Measurements from ENCODE around the gene SERPINB10. TPM values are rescaled to one million over a fixed set of nuclear protein-coding genes. Genes with fewer than 3 reads are reported as not detected.
A peak's percentile ranks its signal among the peaks of the same experiment; 100 is the strongest.
"Not testable (repeated sequence)": the region's sequence is repeated elsewhere in the genome, so short reads cannot be mapped to it uniquely, and the experiment has no call there.

The SERPINB10 gene
- total RNA-seq, 1 experiment from 2014 or later = 1.5 TPM

DNA sequence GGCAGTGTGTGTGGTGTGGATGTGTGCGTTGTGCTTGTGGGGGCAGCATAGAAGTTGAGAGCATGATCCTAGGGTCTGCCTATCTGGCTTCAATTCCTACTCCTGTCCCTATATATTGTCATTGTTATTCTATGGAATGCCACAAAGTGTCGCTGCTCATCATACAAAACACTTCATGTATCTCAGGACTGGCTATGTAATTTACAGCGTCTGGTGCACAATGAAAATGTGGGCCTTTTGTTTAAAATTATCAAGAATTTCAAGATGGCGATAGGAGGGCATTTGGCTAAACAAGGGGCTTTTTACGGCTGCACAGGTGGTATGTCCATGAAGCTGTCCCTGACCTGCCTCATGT, 16.8 kb upstream of the SERPINB10 start:
- peak; percentile 30 for DNase-seq (ENCODE audit: low read depth)

DNA sequence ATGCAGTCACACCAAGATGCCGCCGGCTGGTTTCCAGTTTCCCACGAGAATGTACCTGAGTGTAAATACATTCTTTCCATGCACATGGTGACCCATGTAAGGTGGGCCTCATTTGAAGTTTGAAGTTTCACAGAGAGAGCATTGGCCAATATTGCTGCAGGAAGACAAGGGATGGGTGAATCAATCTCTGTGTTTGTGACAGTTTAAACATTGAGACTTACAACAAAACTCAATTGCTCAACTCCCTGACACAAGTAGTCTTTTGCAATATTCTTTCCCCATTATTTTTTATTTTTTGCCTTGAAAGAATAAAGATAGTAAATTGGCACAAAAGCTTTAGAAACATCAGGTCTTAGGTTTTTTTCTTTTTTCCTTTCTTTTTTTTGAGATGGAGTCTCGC, 15.2 kb upstream of the SERPINB10 start:
- DNase-seq (ENCODE audit: low read depth) = no peak

DNA sequence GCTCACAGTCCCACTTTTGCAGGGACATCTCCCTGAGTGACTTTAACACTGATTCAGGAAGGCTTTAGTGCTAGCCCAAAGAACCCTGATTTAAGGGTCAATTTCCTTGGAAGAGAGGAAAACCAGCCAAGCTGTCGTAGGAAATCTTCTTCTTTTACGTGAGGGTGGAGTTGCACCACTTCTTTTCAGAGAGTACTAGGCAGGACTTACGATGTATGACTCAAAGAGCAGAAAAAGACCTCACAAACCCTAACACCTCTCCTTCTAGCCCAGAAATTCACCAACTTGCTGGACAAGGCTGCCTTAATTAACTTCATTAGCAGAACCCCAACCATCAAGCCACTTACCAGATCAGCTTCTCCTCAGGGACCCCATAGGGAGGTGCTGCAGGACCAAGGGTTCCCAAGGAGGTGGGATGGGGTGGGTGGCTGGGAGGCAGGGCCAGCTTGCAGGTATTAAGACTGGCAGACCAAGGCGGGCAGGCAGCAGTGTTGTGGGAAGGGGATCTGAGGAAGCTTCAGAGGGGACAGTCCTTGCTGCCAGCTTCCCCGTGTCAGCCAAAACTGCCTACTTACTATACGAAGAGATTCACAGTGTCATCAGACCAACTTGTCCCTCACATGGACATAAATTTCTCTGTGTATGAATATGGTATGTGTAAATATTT, 13.5 kb upstream of the SERPINB10 start:
- DNase-seq (ENCODE audit: low read depth) = no peak

DNA sequence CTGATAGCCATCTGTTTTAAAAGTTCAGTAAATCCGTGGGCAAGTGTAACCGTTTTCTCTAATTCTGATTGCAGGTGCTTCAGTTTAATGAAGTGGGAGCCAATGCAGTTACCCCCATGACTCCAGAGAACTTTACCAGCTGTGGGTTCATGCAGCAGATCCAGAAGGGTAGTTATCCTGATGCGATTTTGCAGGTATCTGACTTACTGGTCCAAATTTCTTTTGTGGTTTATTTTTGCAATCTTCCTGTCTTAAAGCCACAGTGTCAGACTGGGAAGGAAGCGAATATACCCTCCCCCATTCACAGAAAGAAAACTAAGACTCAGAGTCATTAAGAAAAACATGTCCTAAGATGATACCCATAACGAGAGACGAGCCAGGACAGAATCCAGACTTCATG, 12.6 kb upstream of the SERPINB10 start:
- DNase-seq (ENCODE audit: low read depth) = no peak

DNA sequence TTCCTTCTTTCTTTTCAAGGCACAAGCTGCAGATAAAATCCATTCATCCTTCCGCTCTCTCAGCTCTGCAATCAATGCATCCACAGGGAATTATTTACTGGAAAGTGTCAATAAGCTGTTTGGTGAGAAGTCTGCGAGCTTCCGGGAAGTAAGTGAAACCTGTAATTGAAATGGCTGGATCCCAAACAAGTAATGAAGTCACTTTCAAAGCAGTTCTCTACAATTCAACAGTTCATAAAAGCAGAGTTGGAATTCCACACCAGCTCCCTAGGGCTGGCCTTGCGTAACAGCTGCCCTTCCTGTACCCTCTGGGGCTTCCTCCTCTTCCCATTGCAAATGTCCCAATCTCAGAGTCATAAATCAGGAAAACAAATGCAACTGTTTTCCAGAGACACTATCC, 10.7 kb upstream of the SERPINB10 start:
- DNase-seq (ENCODE audit: low read depth) = no peak

DNA sequence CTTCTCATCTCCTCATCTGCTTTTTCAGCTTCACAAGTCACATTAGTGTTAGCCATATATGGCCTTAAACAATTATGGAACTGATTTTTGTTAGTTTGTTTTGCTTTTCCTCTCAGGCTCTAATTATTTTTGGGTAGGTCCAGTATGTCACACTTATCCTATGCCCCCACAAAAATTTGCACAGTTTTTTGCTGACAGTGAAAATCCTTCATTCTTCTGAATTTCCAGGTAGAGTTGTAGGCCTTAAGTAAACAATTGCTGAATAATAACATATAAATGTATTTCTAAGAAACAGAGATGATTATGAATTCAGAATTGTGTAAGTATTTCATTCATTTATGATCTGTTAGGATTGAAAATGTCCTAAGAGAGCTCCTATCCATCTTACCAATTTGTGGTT, 8.6 kb upstream of the SERPINB10 start:
- no peak for DNase-seq (ENCODE audit: low read depth)

DNA sequence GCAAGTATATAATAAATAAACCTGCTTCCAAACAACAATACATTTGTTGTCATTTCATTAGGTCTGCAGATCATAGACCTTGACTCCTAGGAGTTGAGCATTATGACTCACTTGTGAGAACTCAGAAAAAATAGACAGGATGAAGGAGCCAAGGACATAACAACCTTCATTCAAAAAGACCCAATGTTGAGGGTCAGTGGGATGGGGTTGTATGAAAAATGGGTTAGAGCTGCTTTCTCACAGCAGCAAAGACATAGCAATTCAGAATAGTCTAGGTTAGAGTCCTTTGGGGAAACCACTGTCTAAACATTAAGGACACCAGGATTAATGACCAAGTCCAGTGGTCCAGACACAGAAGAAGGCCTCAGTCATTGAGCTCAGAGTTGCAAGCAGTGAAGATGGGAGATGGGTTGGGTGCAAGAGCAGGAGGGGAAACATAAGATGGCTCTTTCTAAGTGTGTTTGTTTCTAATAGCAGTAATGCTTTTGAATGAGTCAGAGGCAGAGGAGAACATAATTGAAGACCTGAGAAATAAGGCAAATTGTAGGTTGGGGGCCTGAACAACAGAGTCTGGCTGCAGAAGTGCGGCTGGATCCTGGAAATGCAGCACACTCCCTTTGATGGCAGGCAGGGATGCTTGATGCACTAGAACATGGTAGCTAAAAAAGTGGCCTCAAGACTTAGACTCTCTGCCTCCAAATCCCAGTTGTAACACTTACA, 3.7 kb upstream of the SERPINB10 start:
- DNase-seq (ENCODE audit: low read depth) = no peak

DNA sequence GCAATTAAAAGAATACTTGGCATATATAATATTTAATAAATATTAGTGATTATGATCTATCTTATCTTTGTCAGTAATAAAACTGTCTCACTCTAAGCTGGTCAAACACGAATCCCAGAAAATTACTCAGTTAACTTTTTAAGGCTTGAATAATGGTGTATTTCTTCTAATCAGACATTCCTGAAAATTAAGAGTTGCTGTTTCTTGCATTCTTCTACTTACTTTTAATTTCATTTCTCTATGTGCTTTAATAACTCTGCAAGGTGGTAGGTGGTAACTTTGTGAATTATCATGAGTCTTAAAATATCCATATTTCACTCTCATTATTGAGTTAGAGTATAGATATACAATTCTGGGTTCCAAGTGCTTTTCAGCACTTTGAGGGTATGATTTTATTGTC, 3.1 kb upstream of the SERPINB10 start:
- no peak for DNase-seq (ENCODE audit: low read depth)

DNA sequence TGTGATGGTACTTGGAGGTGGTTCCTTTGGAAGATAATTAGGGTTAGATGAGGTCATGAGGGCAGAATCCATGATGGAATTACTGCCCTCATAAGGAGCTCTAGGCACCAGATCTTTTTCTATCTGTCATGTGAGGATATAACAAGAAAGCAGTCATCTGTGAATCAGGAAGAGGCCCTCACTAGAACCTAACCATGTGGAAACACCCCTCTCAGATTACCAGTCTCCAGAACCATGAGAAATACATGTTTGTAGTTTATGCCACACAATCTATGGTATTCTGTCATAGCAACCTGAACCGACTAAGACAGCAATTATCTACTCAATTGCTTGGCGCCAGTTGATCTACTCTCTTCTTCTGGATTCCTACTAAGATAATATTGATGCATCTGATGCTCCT, 2.4 kb upstream of the SERPINB10 start:
- no peak for DNase-seq (ENCODE audit: low read depth)

DNA sequence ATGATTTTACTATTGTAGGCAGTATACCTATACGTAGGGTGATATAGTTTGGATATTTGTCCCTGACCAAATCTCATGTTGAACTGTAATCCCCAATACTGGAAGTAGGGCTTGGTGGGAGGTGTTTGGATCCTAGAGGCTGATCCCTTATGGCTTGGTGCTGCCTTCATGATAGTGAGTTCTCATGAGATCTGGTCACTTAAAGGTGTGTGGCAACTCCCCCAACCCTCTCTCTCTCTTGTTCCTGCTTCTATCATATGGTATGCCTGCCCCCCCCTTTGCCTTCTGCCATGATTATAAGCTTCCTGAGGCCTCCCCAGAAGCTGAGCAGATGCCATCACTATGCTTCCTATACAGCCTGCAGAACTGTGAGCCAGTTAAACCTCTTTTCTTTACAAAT, 1.7 kb upstream of the SERPINB10 start:
- DNase-seq (ENCODE audit: low read depth) = no peak

DNA sequence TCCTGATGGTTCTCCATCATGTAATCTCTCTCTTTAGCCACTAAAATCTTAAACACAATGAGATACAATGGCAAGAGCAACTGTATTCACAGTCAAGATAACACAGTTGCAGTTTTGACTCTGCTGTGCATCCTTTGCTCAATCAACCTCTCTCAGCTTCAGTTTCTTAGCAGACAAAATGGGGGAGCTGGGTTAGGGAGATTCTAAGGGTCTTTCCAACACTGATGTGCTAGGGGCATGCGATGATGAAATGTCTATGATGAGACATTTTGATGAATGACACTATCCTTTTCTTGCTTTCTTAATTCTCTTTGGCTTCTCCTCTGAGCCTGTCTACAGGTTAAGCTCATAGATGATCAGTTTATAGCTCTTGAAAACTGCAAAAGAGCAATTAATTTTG, 1.1 kb downstream of the SERPINB10 start:
- no peak for DNase-seq (ENCODE audit: low read depth)

DNA sequence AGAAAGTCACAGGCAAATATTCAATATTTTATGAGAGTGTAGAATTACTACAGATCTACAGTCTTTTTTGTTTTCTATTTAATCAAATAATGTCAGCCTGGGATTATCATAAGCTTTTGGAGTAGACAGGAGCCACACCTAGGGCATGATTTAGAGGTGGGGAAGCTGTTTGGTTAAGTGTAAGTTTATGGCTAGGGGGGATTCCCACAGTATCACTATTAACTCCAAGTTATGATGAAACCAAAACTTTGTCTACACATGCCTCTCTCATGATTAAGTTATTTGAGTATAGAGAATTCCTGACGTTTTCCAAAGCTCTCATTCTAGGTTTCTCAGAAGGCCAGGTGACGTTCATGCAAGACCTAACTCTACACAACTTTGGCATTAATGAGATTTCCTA, 2.1 kb downstream of the SERPINB10 start:
- DNase-seq (ENCODE audit: low read depth) = no peak

DNA sequence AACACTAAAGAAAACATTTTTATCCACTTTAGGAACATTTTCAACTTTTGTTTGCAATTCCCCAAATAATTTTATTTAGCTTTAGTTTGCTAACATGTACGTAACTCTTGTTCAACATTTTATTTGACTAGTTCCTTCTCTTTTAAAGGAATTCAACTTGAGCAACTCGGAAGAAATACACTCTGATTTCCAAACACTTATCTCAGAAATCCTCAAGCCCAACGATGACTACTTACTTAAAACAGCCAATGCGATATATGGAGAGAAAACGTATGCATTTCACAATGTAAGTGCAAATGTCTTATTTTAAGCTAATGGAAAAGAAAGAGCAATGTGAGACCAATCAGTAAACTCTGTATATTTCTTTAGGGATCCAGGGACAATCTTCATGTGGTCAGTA, 10.1 kb downstream of the SERPINB10 start:
- no peak for DNase-seq (ENCODE audit: low read depth)

DNA sequence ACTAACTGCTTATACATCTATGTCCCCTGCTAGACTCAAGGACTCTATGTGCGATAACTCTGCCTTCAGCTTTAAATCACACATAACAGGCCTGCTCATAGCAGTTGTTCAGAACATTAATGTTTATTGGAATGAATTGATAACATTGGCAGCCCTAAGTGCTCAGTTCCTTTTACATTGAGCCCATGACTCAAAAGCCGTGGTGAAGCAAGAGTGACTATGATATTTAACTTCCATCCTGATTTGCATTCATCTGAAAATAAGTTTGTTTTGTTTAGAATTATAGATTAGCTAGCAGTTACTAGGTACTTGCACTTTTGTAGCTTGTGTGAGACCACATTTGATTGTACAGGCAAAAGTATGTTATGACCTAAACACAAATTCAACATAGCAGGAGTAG, 14.3 kb downstream of the SERPINB10 start:
- DNase-seq (ENCODE audit: low read depth) = no peak

DNA sequence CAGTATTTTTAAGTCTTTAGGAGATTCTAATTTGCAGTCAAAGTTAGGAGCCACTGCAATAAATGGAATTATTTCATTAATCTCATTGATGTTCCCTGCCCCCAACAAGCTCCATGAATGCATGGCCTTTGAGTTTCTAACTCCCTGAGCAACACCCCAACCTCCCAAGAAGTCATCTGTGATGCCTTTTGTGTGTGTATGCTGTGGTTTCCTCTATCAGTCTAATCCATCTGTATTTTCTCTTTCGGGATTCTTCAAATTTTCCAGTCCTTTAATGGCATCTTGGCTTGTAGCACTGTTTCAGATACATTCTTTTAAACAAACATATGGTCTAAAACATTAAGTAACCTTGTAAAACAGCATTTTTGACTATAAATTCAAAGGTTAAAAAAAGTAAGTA, 16.8 kb downstream of the SERPINB10 start:
- no peak for DNase-seq (ENCODE audit: low read depth)

DNA sequence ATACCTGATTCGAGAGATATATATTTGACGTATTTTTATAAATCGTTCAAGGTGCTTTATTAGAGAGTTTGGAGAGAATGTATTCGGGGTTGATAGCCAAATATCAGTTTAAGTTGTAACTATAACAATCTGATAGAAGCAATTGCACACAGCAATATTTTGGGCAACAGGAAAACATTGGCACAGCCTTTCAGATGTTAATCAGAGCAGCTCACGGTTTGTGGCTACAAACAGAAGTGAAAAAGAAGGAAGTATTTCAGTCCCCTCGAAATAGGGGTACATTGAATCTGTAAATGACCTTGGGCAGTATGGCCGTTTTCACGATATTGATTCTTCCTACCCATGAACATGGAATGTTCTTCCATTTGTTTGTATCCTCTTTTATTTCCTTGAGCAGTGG, 20.6 kb downstream of the SERPINB10 start:
- DNase-seq (ENCODE audit: low read depth) = no peak

DNA sequence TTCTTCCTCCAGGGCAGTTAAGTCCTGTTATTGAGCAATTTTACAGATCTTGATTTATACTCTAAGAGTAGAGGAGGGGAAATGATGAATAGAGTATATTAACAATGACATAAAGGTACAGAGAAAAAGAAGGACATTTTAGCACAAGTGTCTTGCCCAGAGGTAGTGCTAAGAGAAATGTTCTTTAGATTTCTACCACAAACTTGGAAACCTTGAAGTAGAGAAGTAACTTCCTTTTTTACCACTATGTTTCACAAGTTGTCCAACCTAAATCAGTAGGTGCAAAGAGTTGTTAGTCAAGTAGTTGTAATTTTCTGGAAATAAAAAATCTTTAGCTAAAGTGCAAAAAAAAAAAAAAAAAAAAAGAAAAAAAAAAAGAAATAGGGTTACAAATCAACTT, 21.6 kb downstream of the SERPINB10 start:
- not testable (repeated sequence) for DNase-seq (ENCODE audit: low read depth)

DNA sequence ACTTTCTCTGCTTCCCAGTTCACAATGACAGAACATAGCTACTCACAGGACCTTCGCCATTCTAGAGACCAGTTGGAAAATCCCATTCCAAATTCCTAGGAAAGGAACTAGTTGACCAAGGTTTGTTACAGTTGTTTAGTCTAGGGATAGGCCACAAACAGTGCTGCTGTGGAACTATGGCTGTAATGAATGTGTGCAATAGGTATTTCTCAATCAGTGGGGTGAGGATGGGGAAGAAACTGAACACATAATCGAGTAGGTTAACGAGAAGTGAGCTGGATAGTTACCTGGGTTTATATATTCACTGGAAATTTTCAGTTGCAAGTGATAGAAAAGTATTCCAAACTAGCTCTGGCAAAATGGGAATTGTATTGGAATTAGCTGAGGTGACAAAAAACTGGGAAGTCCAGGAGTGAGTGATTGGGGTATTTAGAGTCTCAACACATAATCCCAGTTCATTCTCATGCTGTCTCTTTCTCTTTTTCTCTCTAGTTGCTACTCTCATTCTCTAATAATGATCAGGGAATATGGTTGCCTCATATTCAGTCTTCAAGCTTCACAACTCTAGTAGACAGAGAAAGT, 23.1 kb downstream of the SERPINB10 start:
- DNase-seq (ENCODE audit: low read depth) = no peak

DNA sequence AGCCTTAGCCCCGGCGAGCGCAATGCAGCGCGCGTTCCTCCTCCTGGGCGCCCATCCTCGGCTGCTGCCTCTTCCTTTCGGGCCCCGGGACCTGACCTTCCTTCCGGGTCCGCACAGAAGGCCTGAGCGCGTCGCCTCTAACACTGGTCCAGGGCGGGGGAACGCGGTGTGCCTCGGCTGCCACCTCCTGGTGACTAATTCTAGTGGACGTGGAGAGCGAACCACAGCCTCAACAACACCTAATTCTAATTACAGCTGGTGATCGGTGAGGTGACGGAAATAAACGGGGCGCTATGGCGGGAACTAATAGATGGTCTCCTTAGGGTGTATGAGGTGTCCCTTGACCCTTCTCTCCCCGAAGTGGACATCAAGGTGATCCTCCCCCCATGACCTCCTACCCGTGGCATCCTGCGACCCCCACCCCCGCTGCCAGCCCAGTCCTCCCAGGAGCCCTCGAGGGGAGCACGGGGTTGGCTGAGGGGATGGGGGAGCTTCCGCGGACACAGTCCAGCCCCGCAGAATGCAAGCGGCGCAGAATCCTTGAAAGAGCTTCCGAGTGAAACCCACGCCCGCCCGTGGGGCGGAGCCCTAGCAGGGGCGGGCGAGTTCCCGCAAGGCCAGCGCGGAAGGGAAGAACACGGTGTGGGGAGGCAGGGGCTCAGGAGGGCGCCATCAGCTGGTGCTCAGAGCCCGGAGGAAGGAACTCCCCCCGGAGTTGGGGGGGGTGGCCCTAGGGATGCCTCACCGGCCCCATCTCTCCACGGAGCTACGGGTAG, 28.6 kb downstream of the SERPINB10 start:
- peak; percentile 81 for DNase-seq (ENCODE audit: low read depth)

DNA sequence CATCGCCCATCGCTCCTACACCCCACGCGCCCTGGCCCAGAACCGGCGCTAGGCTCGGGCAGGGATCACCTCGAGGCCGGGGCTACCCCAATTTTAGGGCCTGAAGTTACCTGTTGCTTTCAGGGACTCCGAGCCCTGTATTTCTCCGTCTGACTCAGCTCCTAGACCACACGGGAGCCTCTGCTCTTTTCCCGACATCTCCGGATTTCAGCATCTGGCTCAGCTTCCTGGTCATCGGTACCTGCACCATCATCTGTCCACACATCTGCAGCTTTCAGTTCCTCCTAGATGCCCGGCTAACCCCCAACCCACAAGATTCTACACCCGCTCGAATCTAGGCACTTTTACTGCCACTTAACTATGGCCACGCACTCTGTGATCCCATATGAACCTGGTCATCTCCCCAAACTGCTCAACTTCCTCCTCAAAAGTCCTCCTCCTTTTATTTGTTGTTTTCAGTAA, 29.2 kb downstream of the SERPINB10 start:
- no peak for DNase-seq (ENCODE audit: low read depth)

DNA sequence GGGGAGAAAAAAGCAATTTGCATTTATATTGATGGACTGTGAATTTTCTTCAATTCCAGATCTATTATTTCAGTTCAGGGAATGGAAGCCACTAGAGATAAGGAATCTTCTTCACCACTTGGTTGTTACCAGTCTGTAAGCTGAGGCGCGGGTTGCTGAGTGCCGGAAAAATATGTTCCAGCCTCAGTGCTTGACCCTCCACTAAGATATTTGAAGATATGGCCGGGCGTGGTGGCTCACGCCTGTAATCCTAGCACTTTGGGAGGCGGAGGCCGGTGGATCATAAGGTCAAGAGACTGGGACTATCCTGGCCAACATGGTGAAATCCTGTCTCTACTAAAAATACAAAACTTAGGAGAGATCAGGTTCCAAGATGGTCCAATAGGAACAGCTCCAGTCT, 32.2 kb downstream of the SERPINB10 start:
- no peak for DNase-seq (ENCODE audit: low read depth)

DNA sequence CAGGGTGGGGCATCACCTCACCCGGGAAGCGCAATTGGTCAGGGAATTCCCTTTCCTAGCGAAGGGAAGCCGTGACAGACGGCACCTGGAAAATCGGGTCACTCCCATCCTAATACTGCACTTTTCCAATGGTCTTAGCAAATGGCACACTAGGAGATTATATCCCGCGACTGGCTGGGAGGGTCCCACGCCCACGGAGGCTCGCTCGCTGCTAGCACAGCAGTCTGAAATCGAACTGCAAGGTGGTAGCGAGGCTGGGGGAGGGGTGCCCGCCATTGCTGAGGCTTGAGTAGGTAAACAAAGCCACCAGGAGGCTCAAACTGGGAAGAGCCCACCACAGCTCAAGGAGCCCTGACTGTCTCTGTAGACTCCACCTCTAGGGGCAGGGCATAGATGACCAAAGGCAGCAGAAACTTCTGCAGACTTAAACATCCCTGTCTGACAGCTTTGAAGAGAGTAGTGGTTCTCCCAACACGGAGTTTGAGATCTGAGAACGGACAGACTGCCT, 32.8 kb downstream of the SERPINB10 start:
- DNase-seq (ENCODE audit: low read depth) = not testable (repeated sequence)

Data from Daoy (cell line).